Measurements from ENCODE around the gene ASTL. TPM values are rescaled to one million over a fixed set of nuclear protein-coding genes. Genes with fewer than 3 reads are reported as not detected.

The ASTL gene
- total and polyA plus RNA-seq, 4 donors, result not detected

- Histone ChIP-seq H3K27ac (ENCODE audit: low read depth in 1 of 2, low read length in 2 of 2) (peak within 1 kb of the TSS in 1 of 2 donors; percentile 44), H3K36me3 (ENCODE audit: control insufficient read depth in 4 of 4, insufficient read depth in 3 of 4, low read depth in 1 of 4, low read length in 3 of 4) (no peaks in the 10 kb centered on the region), H3K9me3 (ENCODE audit: control insufficient read depth in 4 of 4, low read length in 3 of 4) (no peaks in the 10 kb centered on the region), H3K27me3 (ENCODE audit: control insufficient read depth in 4 of 4, insufficient read depth in 4 of 4, low read length in 3 of 4) (peaks cover 0 to 3% (median 0%) of the 10 kb centered on the region in 4 donors), H3K4me1 (ENCODE audit: control insufficient read depth in 4 of 4, insufficient read depth in 4 of 4, low read length in 3 of 4) (peaks cover 0 to 6% (median 3%) of the 10 kb centered on the region in 4 donors), H3K4me3 (ENCODE audit: low read depth in 1 of 3, low read length in 3 of 3) (peak within 1 kb of the TSS in 2 of 3 donors; percentile 28 to 63), H3K9ac (ENCODE audit: low read depth in 1 of 2, low read length in 2 of 2) (no peak within 1 kb of the TSS)
- DNase-seq (ENCODE audit: low spot score), result peak; percentile 71
- TF ChIP-seq TAF1 (conservative IDR thresholded peaks at IDR 0.05) (no peak), HNF4G (IDR thresholded peaks at IDR 0.05) (no peak), GABPA (IDR thresholded peaks at IDR 0.05 in 1 of 2, conservative IDR thresholded peaks at IDR 0.05 in 1 of 2) (no peak), HNF4A (conservative IDR thresholded peaks at IDR 0.05) (no peak), FOXA2 (IDR thresholded peaks at IDR 0.05) (no peak), RAD21 (IDR thresholded peaks at IDR 0.05) (peak in 1 of 2 donors; percentile 30), ATF3 (IDR thresholded peaks at IDR 0.05) (no peak)
- WGBS, result 3% methylated on average over 64 of the region's 64 CpGs
These were observed 21.9 kb downstream of the ASTL start, which contains the start of gene ADRA2B for GRCh38 chr2:96116424-96116878. Gene ADRA2B, minus strand, starts transcription at chr2:96116571. Its CDS starts 422 bp downstream, at chr2:96116149.

- Histone ChIP-seq H3K27me3 (ENCODE audit: control insufficient read depth in 4 of 4, insufficient read depth in 4 of 4, low read length in 3 of 4) (peaks cover 0 to 3% (median 0%) of the 10 kb centered on the region in 4 donors), H3K4me1 (ENCODE audit: control insufficient read depth in 4 of 4, insufficient read depth in 4 of 4, low read length in 3 of 4) (peaks cover 0 to 6% (median 3%) of the 10 kb centered on the region in 4 donors), H3K9ac (ENCODE audit: low read depth in 1 of 2, low read length in 2 of 2) (no peak overlapping the region), H3K9me3 (ENCODE audit: control insufficient read depth in 4 of 4, low read length in 3 of 4) (no peaks in the 10 kb centered on the region), H3K36me3 (ENCODE audit: control insufficient read depth in 4 of 4, insufficient read depth in 3 of 4, low read depth in 1 of 4, low read length in 3 of 4) (no peaks in the 10 kb centered on the region), H3K27ac (ENCODE audit: low read depth in 1 of 2, low read length in 2 of 2) (peak overlapping the region in 1 of 2 donors; percentile 44), H3K4me3 (ENCODE audit: low read depth in 1 of 3, low read length in 3 of 3) (peak overlapping the region in 1 of 3 donors; percentile 63)
- WGBS, result 43% methylated on average over 77 of the region's 77 CpGs
- no peak for TF ChIP-seq TAF1 (conservative IDR thresholded peaks at IDR 0.05)
- no peak for TF ChIP-seq FOXA1 (IDR thresholded peaks at IDR 0.05)
- DNase-seq (ENCODE audit: low spot score), result no peak
These were observed 22.5 kb downstream of the ASTL start for GRCh38 chr2:96115631-96116423.

GRCh38 chr2:96114903-96115581 is 23.3 kb downstream of the ASTL start:
- Histone ChIP-seq H3K9me3 (ENCODE audit: control insufficient read depth in 4 of 4, low read length in 3 of 4) (no peaks in the 10 kb centered on the region), H3K9ac (ENCODE audit: low read depth in 1 of 2, low read length in 2 of 2) (no peak overlapping the region), H3K4me1 (ENCODE audit: control insufficient read depth in 4 of 4, insufficient read depth in 4 of 4, low read length in 3 of 4) (peaks cover 0 to 6% (median 3%) of the 10 kb centered on the region in 4 donors), H3K4me3 (ENCODE audit: low read depth in 1 of 3, low read length in 3 of 3) (peak overlapping the region in 1 of 3 donors; percentile 63), H3K27ac (ENCODE audit: low read depth in 1 of 2, low read length in 2 of 2) (peak overlapping the region; percentile 1 to 46), H3K27me3 (ENCODE audit: control insufficient read depth in 4 of 4, insufficient read depth in 4 of 4, low read length in 3 of 4) (peaks cover 0 to 3% (median 0%) of the 10 kb centered on the region in 4 donors), H3K36me3 (ENCODE audit: control insufficient read depth in 4 of 4, insufficient read depth in 3 of 4, low read depth in 1 of 4, low read length in 3 of 4) (no peaks in the 10 kb centered on the region)
- WGBS, result 88% methylated on average over 24 of the region's 24 CpGs
- DNase-seq (ENCODE audit: low spot score), result no peak
- TF ChIP-seq RAD21 (IDR thresholded peaks at IDR 0.05) (no peak), SP1 (IDR thresholded peaks at IDR 0.05) (no peak), CTCF (IDR thresholded peaks at IDR 0.05; ENCODE audit: low read depth, low read length, missing input control) (no peak), FOXA1 (IDR thresholded peaks at IDR 0.05) (no peak), HNF4G (IDR thresholded peaks at IDR 0.05) (no peak), GABPA (IDR thresholded peaks at IDR 0.05 in 1 of 2, conservative IDR thresholded peaks at IDR 0.05 in 1 of 2) (no peak), YY1 (IDR thresholded peaks at IDR 0.05) (no peak), RXRA (IDR thresholded peaks at IDR 0.05) (no peak), HNF4A (conservative IDR thresholded peaks at IDR 0.05) (no peak), TAF1 (conservative IDR thresholded peaks at IDR 0.05) (no peak), JUND (IDR thresholded peaks at IDR 0.05) (no peak), EGR1 (IDR thresholded peaks at IDR 0.05; ENCODE audit: low read depth in 2 of 2) (no peak), NR2F2 (IDR thresholded peaks at IDR 0.05) (no peak)
- TF ChIP-seq, protein P1, sequence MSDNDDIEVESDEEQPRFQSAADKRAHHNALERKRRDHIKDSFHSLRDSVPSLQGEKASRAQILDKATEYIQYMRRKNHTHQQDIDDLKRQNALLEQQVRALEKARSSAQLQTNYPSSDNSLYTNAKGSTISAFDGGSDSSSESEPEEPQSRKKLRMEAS (IDR thresholded peaks at IDR 0.05), result no peak
- TF ChIP-seq, protein P2, sequence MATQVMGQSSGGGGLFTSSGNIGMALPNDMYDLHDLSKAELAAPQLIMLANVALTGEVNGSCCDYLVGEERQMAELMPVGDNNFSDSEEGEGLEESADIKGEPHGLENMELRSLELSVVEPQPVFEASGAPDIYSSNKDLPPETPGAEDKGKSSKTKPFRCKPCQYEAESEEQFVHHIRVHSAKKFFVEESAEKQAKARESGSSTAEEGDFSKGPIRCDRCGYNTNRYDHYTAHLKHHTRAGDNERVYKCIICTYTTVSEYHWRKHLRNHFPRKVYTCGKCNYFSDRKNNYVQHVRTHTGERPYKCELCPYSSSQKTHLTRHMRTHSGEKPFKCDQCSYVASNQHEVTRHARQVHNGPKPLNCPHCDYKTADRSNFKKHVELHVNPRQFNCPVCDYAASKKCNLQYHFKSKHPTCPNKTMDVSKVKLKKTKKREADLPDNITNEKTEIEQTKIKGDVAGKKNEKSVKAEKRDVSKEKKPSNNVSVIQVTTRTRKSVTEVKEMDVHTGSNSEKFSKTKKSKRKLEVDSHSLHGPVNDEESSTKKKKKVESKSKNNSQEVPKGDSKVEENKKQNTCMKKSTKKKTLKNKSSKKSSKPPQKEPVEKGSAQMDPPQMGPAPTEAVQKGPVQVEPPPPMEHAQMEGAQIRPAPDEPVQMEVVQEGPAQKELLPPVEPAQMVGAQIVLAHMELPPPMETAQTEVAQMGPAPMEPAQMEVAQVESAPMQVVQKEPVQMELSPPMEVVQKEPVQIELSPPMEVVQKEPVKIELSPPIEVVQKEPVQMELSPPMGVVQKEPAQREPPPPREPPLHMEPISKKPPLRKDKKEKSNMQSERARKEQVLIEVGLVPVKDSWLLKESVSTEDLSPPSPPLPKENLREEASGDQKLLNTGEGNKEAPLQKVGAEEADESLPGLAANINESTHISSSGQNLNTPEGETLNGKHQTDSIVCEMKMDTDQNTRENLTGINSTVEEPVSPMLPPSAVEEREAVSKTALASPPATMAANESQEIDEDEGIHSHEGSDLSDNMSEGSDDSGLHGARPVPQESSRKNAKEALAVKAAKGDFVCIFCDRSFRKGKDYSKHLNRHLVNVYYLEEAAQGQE (IDR thresholded peaks at IDR 0.05), result no peak
- TF ChIP-seq, protein P3, sequence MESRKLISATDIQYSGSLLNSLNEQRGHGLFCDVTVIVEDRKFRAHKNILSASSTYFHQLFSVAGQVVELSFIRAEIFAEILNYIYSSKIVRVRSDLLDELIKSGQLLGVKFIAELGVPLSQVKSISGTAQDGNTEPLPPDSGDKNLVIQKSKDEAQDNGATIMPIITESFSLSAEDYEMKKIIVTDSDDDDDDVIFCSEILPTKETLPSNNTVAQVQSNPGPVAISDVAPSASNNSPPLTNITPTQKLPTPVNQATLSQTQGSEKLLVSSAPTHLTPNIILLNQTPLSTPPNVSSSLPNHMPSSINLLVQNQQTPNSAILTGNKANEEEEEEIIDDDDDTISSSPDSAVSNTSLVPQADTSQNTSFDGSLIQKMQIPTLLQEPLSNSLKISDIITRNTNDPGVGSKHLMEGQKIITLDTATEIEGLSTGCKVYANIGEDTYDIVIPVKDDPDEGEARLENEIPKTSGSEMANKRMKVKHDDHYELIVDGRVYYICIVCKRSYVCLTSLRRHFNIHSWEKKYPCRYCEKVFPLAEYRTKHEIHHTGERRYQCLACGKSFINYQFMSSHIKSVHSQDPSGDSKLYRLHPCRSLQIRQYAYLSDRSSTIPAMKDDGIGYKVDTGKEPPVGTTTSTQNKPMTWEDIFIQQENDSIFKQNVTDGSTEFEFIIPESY (IDR thresholded peaks at IDR 0.05), result no peak

Measured in liver (tissue), 9 donors.